ENCODE data around the gene TSSK1B.

TSSK1B gene

DNA sequence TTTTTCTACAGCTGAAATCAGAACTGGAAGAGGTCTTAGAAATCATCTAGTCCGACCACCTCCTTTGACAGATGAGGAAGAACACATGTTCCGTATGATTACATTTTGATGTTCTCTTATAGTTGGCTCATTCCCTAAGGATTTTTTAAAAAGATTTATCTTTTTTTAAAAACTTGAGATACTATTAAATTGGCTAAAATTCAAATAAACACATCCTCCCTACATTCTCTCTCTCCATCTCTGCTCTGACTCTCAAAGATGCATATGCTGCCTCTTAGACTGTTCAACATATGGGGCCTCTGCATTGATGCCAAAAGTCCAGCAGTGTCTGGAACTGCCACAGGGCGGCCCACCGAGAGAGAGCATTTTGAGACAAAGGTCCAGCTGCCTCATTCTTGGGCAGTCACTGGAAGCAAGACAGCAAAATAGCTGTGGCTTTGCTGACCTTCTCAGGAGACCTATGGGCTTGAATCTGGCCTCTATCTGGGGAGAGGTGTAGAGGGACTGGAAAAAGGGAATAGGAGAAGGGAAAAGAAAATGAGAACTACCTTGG, 12.8 kb upstream of the TSSK1B start:
- Histone ChIP-seq H3K36me3 (ENCODE audit: control insufficient read depth, insufficient read depth, low read length, severe bottlenecking) (no peaks in the 10 kb centered on the region), H3K4me3 (ENCODE audit: low read length) (no peak overlapping the region), H3K4me1 (ENCODE audit: control insufficient read depth, insufficient read depth, low read length) (no peaks in the 10 kb centered on the region), H3K9ac (ENCODE audit: low read length) (no peak overlapping the region), H3K9me3 (ENCODE audit: control insufficient read depth, low read length) (peaks cover 11% of the 10 kb centered on the region), H3K27me3 (replicated peaks; ENCODE audit: control insufficient read depth, insufficient read depth, low read length) (no peaks in the 10 kb centered on the region)
- DNase-seq (ENCODE audit: low read depth): no peak

GRCh38 chr5:113446358-113446927, 11.7 kb upstream of the TSSK1B start:
- no peak overlapping the region for H3K9ac ChIP-seq (ENCODE audit: low read length)
- no peak for DNase-seq (ENCODE audit: low read depth)
- no peak overlapping the region for H3K4me3 ChIP-seq (ENCODE audit: low read length)
- H3K9me3 ChIP-seq (ENCODE audit: control insufficient read depth, low read length): peaks cover 11% of the 10 kb centered on the region
- H3K36me3 ChIP-seq (ENCODE audit: control insufficient read depth, insufficient read depth, low read length, severe bottlenecking): no peaks in the 10 kb centered on the region
- H3K27me3 ChIP-seq (replicated peaks; ENCODE audit: control insufficient read depth, insufficient read depth, low read length): no peaks in the 10 kb centered on the region
- no peaks in the 10 kb centered on the region for H3K4me1 ChIP-seq (ENCODE audit: control insufficient read depth, insufficient read depth, low read length)

GRCh38 chr5:113437111-113437510, 2.3 kb upstream of the TSSK1B start:
- no peaks in the 10 kb centered on the region for H3K9me3 ChIP-seq (ENCODE audit: control insufficient read depth, low read length)
- H3K4me3 ChIP-seq (ENCODE audit: low read length): no peak overlapping the region
- no peaks in the 10 kb centered on the region for H3K36me3 ChIP-seq (ENCODE audit: control insufficient read depth, insufficient read depth, low read length, severe bottlenecking)
- H3K4me1 ChIP-seq (ENCODE audit: control insufficient read depth, insufficient read depth, low read length): no peaks in the 10 kb centered on the region
- H3K27me3 ChIP-seq (replicated peaks; ENCODE audit: control insufficient read depth, insufficient read depth, low read length): no peaks in the 10 kb centered on the region
- DNase-seq (ENCODE audit: low read depth): no peak
- no peak overlapping the region for H3K9ac ChIP-seq (ENCODE audit: low read length)

DNA sequence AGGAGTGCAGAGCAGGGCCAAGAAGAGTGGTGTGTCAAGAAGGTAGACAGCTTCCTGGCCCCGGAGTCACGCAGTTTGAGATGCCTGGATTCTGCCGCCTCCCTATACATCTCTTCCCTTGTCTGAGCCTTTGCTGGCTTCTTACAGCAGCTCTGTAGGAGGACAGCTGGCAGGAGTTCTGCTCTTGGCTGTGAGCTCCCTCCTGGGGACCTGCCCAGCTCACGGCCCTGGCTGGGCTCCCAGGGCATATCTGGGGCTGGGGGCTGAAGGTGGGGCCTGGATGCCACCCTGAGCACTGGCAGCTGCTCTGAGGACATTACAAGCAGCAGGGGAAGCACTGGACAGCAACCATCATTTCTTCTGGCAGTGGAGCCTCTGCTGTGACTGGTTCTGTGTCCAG, 786 bp upstream of the TSSK1B start:
- DNase-seq (ENCODE audit: low read depth): no peak
- H3K4me1 ChIP-seq (ENCODE audit: control insufficient read depth, insufficient read depth, low read length): no peaks in the 10 kb centered on the region
- no peaks in the 10 kb centered on the region for H3K9me3 ChIP-seq (ENCODE audit: control insufficient read depth, low read length)
- H3K36me3 ChIP-seq (ENCODE audit: control insufficient read depth, insufficient read depth, low read length, severe bottlenecking): no peaks in the 10 kb centered on the region
- H3K9ac ChIP-seq (ENCODE audit: low read length): no peak overlapping the region
- no peaks in the 10 kb centered on the region for H3K27me3 ChIP-seq (replicated peaks; ENCODE audit: control insufficient read depth, insufficient read depth, low read length)
- H3K4me3 ChIP-seq (ENCODE audit: low read length): no peak overlapping the region

- no peak for DNase-seq (ENCODE audit: low read depth)
- no peak overlapping the region for H3K4me3 ChIP-seq (ENCODE audit: low read length)
- H3K27me3 ChIP-seq (replicated peaks; ENCODE audit: control insufficient read depth, insufficient read depth, low read length): no peaks in the 10 kb centered on the region
- no peaks in the 10 kb centered on the region for H3K36me3 ChIP-seq (ENCODE audit: control insufficient read depth, insufficient read depth, low read length, severe bottlenecking)
- no peak overlapping the region for H3K9ac ChIP-seq (ENCODE audit: low read length)
- no peaks in the 10 kb centered on the region for H3K4me1 ChIP-seq (ENCODE audit: control insufficient read depth, insufficient read depth, low read length)
- no peaks in the 10 kb centered on the region for H3K9me3 ChIP-seq (ENCODE audit: control insufficient read depth, low read length)
These were observed 752 bp downstream of the TSSK1B start for GRCh38 chr5:113433862-113434612.

GRCh38 chr5:113433071-113433470, 1.7 kb downstream of the TSSK1B start:
- no peak for DNase-seq (ENCODE audit: low read depth)
- no peak overlapping the region for H3K4me3 ChIP-seq (ENCODE audit: low read length)

DNA sequence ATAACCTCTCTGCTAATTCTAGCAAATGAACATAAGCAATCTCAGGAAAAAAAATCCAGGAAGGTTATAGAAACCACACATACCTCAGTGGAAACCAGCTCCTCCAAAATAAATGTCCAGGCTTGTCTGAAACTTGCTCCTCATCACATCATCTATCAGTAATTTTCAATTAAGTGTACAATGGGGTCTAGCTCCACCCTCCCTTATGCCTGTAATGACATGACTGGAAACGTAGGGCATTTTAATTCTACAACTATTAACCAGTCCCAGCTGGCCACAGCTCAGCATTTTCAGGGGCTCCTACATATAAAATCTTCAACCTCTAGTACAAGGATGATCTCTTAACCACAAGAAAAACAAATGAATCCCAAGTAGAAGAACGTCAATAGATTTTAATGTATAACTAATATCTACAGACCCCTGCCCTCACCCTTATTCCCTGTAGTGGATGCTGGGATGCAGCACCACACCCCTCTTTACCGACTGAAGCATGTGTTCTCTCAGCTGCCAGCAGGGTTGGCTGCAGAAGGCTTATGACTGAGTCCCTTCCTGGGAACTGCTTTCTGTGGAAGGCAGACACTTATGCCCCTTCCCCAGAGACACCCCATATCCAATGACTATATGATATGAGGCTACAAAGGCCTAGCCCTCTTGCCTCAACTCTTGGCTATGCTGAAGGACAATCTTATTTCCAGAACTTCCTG, 6.8 kb downstream of the TSSK1B start:
- H3K4me3 ChIP-seq (ENCODE audit: low read length): no peak overlapping the region
- H3K36me3 ChIP-seq (ENCODE audit: control insufficient read depth, insufficient read depth, low read length, severe bottlenecking): no peaks in the 10 kb centered on the region
- DNase-seq (ENCODE audit: low read depth): no peak
- H3K9ac ChIP-seq (ENCODE audit: low read length): no peak overlapping the region
- H3K27me3 ChIP-seq (replicated peaks; ENCODE audit: control insufficient read depth, insufficient read depth, low read length): no peaks in the 10 kb centered on the region
- no peaks in the 10 kb centered on the region for H3K9me3 ChIP-seq (ENCODE audit: control insufficient read depth, low read length)
- no peaks in the 10 kb centered on the region for H3K4me1 ChIP-seq (ENCODE audit: control insufficient read depth, insufficient read depth, low read length)

More at GRCh38 chr5:113433071-113433470, 1.7 kb downstream of the TSSK1B start:
- no peaks in the 10 kb centered on the region for H3K36me3 ChIP-seq (ENCODE audit: control insufficient read depth, insufficient read depth, low read length, severe bottlenecking)
- H3K9ac ChIP-seq (ENCODE audit: low read length): no peak overlapping the region
- no peaks in the 10 kb centered on the region for H3K4me1 ChIP-seq (ENCODE audit: control insufficient read depth, insufficient read depth, low read length)
- no peaks in the 10 kb centered on the region for H3K9me3 ChIP-seq (ENCODE audit: control insufficient read depth, low read length)
- H3K27me3 ChIP-seq (replicated peaks; ENCODE audit: control insufficient read depth, insufficient read depth, low read length): no peaks in the 10 kb centered on the region

GRCh38 chr5:113425909-113426308, 8.9 kb downstream of the TSSK1B start:
- Histone ChIP-seq H3K4me3 (ENCODE audit: low read length) (no peak overlapping the region), H3K4me1 (ENCODE audit: control insufficient read depth, insufficient read depth, low read length) (peaks cover 2% of the 10 kb centered on the region), H3K27me3 (replicated peaks; ENCODE audit: control insufficient read depth, insufficient read depth, low read length) (no peaks in the 10 kb centered on the region), H3K9ac (ENCODE audit: low read length) (no peak overlapping the region), H3K36me3 (ENCODE audit: control insufficient read depth, insufficient read depth, low read length, severe bottlenecking) (no peaks in the 10 kb centered on the region), H3K9me3 (ENCODE audit: control insufficient read depth, low read length) (no peaks in the 10 kb centered on the region)
- no peak for DNase-seq (ENCODE audit: low read depth)

GRCh38 chr5:113421693-113422092, 13.1 kb downstream of the TSSK1B start:
- Histone ChIP-seq H3K4me1 (ENCODE audit: control insufficient read depth, insufficient read depth, low read length) (peaks cover 2% of the 10 kb centered on the region), H3K36me3 (ENCODE audit: control insufficient read depth, insufficient read depth, low read length, severe bottlenecking) (no peaks in the 10 kb centered on the region), H3K27me3 (replicated peaks; ENCODE audit: control insufficient read depth, insufficient read depth, low read length) (no peaks in the 10 kb centered on the region), H3K9ac (ENCODE audit: low read length) (no peak overlapping the region), H3K4me3 (ENCODE audit: low read length) (no peak overlapping the region), H3K9me3 (ENCODE audit: control insufficient read depth, low read length) (no peaks in the 10 kb centered on the region)
- no peak for DNase-seq (ENCODE audit: low read depth)

- DNase-seq (ENCODE audit: low read depth): no peak
These were observed 29.3 kb downstream of the TSSK1B start for GRCh38 chr5:113405530-113405929.

GRCh38 chr5:113404269-113404668, 30.5 kb downstream of the TSSK1B start:
- Histone ChIP-seq H3K4me3 (ENCODE audit: low read length) (no peak overlapping the region), H3K9ac (ENCODE audit: low read length) (no peak overlapping the region), H3K27me3 (replicated peaks; ENCODE audit: control insufficient read depth, insufficient read depth, low read length) (no peaks in the 10 kb centered on the region), H3K9me3 (ENCODE audit: control insufficient read depth, low read length) (no peaks in the 10 kb centered on the region), H3K36me3 (ENCODE audit: control insufficient read depth, insufficient read depth, low read length, severe bottlenecking) (no peaks in the 10 kb centered on the region), H3K4me1 (ENCODE audit: control insufficient read depth, insufficient read depth, low read length) (peaks cover 7% of the 10 kb centered on the region)
- DNase-seq (ENCODE audit: low read depth): no peak

More at GRCh38 chr5:113405530-113405929, 29.3 kb downstream of the TSSK1B start:
- Histone ChIP-seq H3K36me3 (ENCODE audit: control insufficient read depth, insufficient read depth, low read length, severe bottlenecking) (no peaks in the 10 kb centered on the region), H3K27me3 (replicated peaks; ENCODE audit: control insufficient read depth, insufficient read depth, low read length) (no peaks in the 10 kb centered on the region), H3K4me3 (ENCODE audit: low read length) (no peak overlapping the region), H3K4me1 (ENCODE audit: control insufficient read depth, insufficient read depth, low read length) (peaks cover 7% of the 10 kb centered on the region), H3K9me3 (ENCODE audit: control insufficient read depth, low read length) (no peaks in the 10 kb centered on the region), H3K9ac (ENCODE audit: low read length) (no peak overlapping the region)

Data from adipocyte (in vitro differentiated cells).